Measurements from ENCODE around the gene YDJC.

YDJC gene

GRCh38 chr22:21633481-21633880, 3.7 kb upstream of the YDJC start:
- H3K79me2 ChIP-seq (ENCODE audit: insufficient read depth, low read length) = peaks cover 14% of the 10 kb centered on the region
- peaks cover 11% of the 10 kb centered on the region for H3K36me3 ChIP-seq (ENCODE audit: insufficient read depth, low read length)
- no peak overlapping the region for H2AFZ ChIP-seq (ENCODE audit: low read depth, low read length)
- H3K9me3 ChIP-seq (ENCODE audit: insufficient read depth, low read length, severe bottlenecking) = no peaks in the 10 kb centered on the region
- H3K4me2 ChIP-seq (ENCODE audit: insufficient read depth, low read length) = no peak overlapping the region
- peaks cover 43% of the 10 kb centered on the region for H3K4me1 ChIP-seq (ENCODE audit: insufficient read depth, low read length)
- TF ChIP-seq EZH2 (IDR thresholded peaks at IDR 0.05; ENCODE audit: borderline replicate concordance, low read depth, low read length, severe bottlenecking) (no peak), CTCF (IDR thresholded peaks at IDR 0.05; ENCODE audit: borderline replicate concordance, extremely low read depth, low read length, poor library complexity, severe bottlenecking) (no peak)
- no peak overlapping the region for H3K9ac ChIP-seq (ENCODE audit: low read depth, low read length)
- no peak overlapping the region for H3K4me3 ChIP-seq (ENCODE audit: low read depth in 1 of 2, low read length in 2 of 2)
- no peak overlapping the region; the same call in 1 of the 2 replicates for H3K27ac ChIP-seq (ENCODE audit: low read length)
- no peak for DNase-seq
- no peak for ATAC-seq (ENCODE audit: insufficient read depth, low read depth)
- H4K20me1 ChIP-seq (ENCODE audit: insufficient read depth, low read length) = peaks cover 9% of the 10 kb centered on the region; the same call in 1 of the 2 replicates
- H3K27me3 ChIP-seq (ENCODE audit: insufficient read depth, low read length, poor library complexity) = no peaks in the 10 kb centered on the region

- ATAC-seq (ENCODE audit: insufficient read depth, low read depth) (no peak), DNase-seq (no peak)
- Histone ChIP-seq H4K20me1 (ENCODE audit: insufficient read depth, low read length) (peaks cover 14% of the 10 kb centered on the region), H3K4me2 (ENCODE audit: insufficient read depth, low read length) (peak overlapping the region; percentile 96), H3K27ac (ENCODE audit: low read length) (peak overlapping the region; percentile 72), H3K79me2 (ENCODE audit: insufficient read depth, low read length) (peaks cover 20% of the 10 kb centered on the region), H3K4me1 (ENCODE audit: insufficient read depth, low read length) (peaks cover 48% of the 10 kb centered on the region), H2AFZ (ENCODE audit: low read depth, low read length) (peak overlapping the region; percentile 61), H3K36me3 (ENCODE audit: insufficient read depth, low read length) (peaks cover 17% of the 10 kb centered on the region), H3K9ac (ENCODE audit: low read depth, low read length) (peak overlapping the region; percentile 31), H3K9me3 (ENCODE audit: insufficient read depth, low read length, severe bottlenecking) (no peaks in the 10 kb centered on the region), H3K4me3 (ENCODE audit: low read depth in 1 of 2, low read length in 2 of 2) (peak overlapping the region in 1 of 2 experiments; percentile 59; a peak in 2 of 4 replicates), H3K27me3 (ENCODE audit: insufficient read depth, low read length, poor library complexity) (no peaks in the 10 kb centered on the region)
- TF ChIP-seq CTCF (IDR thresholded peaks at IDR 0.05; ENCODE audit: borderline replicate concordance, extremely low read depth, low read length, poor library complexity, severe bottlenecking) (no peak), EZH2 (IDR thresholded peaks at IDR 0.05; ENCODE audit: borderline replicate concordance, low read depth, low read length, severe bottlenecking) (no peak)
These were observed 3.1 kb upstream of the YDJC start for GRCh38 chr22:21632931-21633330.

DNA sequence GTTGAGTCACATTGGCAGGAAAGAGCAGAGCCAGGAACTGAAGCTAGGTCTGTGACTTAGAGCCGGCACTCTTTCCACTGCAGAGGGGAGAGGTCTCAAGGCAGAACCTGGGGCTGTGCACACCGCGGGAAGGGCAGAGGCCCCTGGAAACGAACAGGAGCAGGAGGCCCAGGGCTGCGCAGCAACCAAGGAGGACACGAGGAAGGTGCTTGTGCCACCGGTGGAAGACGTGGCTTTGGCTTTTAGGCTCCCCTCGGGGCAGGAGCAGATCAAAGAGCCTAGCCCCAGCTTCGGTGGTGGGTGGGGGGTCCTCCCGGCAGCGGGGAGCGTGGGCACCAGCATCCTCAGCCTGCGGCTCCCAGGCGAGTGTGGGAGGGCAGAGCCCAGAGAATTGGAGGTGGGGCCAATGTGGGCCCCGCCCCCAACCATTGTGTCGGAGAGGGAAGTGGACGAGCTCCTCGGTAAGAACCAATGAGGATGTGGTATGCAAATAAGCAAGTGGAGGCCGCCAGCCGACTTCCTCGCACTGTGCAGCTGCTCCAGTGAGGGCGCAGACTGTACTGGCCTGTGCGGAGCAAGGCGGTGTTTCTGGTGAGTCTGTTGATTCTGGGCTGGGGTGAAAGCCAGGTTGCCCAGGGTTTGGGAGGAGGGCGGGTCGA, 2.5 kb upstream of the YDJC start, which contains the start of gene CCDC116:
Gene CCDC116, plus strand, starts transcription at position 524 of the 659 bp plus-strand sequence. CDS start 422 bp downstream, outside the sequence.
- Histone ChIP-seq H2AFZ (ENCODE audit: low read depth, low read length) (peak within 1 kb of the TSS; percentile 88), H3K9me3 (ENCODE audit: insufficient read depth, low read length, severe bottlenecking) (no peaks in the 10 kb centered on the region), H4K20me1 (ENCODE audit: insufficient read depth, low read length) (peaks cover 19% of the 10 kb centered on the region), H3K36me3 (ENCODE audit: insufficient read depth, low read length) (peaks cover 23% of the 10 kb centered on the region), H3K27ac (ENCODE audit: low read length) (peak within 1 kb of the TSS; percentile 78), H3K27me3 (ENCODE audit: insufficient read depth, low read length, poor library complexity) (no peaks in the 10 kb centered on the region), H3K9ac (ENCODE audit: low read depth, low read length) (peak within 1 kb of the TSS; percentile 58), H3K79me2 (ENCODE audit: insufficient read depth, low read length) (peaks cover 25% of the 10 kb centered on the region), H3K4me1 (ENCODE audit: insufficient read depth, low read length) (peaks cover 54% of the 10 kb centered on the region), H3K4me3 (ENCODE audit: low read depth in 1 of 2, low read length in 2 of 2) (peak within 1 kb of the TSS; percentile 8 to 59; a peak in 3 of 4 replicates), H3K4me2 (ENCODE audit: insufficient read depth, low read length) (peak within 1 kb of the TSS; percentile 96)
- no peak for TF ChIP-seq CTCF (IDR thresholded peaks at IDR 0.05; ENCODE audit: borderline replicate concordance, extremely low read depth, low read length, poor library complexity, severe bottlenecking)
- no peak for TF ChIP-seq EZH2 (IDR thresholded peaks at IDR 0.05; ENCODE audit: borderline replicate concordance, low read depth, low read length, severe bottlenecking)
- ATAC-seq (ENCODE audit: insufficient read depth, low read depth) (peak; percentile 91), DNase-seq (peak; percentile 99)
